ENCODE measurements around the gene SRF.

DNA sequence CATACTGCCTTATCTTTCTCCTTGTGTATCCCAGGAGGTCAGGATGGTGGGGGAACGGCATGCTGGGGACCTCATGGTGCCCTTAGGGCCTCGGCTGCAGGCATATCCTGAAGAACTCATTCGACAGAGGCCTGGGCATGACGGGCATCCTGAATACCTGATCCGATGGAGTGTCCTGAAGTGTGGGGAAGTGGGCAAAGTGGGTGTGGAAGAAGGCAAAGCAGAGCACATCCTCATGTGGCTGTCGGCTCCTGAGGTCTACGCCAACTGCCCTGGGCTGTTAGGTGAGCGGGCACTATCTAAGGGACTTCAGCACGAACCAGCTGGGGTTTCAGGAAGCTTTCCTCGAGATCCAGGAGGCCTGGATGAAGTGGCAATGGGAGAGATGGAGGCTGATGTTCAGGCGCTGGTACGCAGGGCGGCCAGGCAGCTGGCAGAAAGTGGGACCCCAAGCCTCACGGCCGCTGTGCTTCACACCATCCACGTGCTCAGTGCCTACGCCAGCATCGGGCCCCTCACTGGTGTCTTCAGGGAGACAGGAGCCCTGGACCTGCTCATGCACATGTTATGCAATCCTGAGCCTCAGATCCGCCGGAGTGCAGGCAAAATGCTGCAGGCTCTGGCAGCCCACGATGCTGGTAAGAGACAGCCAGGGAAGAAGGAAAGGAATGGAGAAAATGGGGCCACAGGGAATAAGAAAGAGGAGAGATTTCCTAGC lies 13.4 kb downstream of the SRF start:
- TF ChIP-seq, protein P1, sequence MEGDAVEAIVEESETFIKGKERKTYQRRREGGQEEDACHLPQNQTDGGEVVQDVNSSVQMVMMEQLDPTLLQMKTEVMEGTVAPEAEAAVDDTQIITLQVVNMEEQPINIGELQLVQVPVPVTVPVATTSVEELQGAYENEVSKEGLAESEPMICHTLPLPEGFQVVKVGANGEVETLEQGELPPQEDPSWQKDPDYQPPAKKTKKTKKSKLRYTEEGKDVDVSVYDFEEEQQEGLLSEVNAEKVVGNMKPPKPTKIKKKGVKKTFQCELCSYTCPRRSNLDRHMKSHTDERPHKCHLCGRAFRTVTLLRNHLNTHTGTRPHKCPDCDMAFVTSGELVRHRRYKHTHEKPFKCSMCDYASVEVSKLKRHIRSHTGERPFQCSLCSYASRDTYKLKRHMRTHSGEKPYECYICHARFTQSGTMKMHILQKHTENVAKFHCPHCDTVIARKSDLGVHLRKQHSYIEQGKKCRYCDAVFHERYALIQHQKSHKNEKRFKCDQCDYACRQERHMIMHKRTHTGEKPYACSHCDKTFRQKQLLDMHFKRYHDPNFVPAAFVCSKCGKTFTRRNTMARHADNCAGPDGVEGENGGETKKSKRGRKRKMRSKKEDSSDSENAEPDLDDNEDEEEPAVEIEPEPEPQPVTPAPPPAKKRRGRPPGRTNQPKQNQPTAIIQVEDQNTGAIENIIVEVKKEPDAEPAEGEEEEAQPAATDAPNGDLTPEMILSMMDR (IDR thresholded peaks at IDR 0.05; ENCODE audit: poor library complexity) = no peak
- no peak for TF ChIP-seq EZH2 (IDR thresholded peaks at IDR 0.05; ENCODE audit: borderline replicate concordance)
- TF ChIP-seq EZH2phosphoT487 (IDR thresholded peaks at IDR 0.05; ENCODE audit: low read depth, severe bottlenecking, unreplicated experiment) = no peak
